Measurements from ENCODE around the gene TPM1. TPM values are rescaled to one million over a fixed set of nuclear protein-coding genes. Genes with fewer than 3 reads are reported as not detected.

TPM1 gene
- total RNA-seq, 1 donor: 2,551 TPM

- no peak for DNase-seq (ENCODE audit: low read depth)
- H3K4me3 ChIP-seq (ENCODE audit: low read depth, low read length): no peak overlapping the region
- no peak for TF ChIP-seq CTCF (IDR thresholded peaks at IDR 0.05; ENCODE audit: insufficient read depth, low read depth, low read length)
Measured at GRCh38 chr15:63040509-63040908, 2.0 kb upstream of the TPM1 start.

- no peak for DNase-seq (ENCODE audit: low read depth)
- H3K4me3 ChIP-seq (ENCODE audit: low read depth, low read length): no peak overlapping the region
- no peak for TF ChIP-seq CTCF (IDR thresholded peaks at IDR 0.05; ENCODE audit: insufficient read depth, low read depth, low read length)
Measured at GRCh38 chr15:63040954-63041353, 1.6 kb upstream of the TPM1 start.

- no peak for TF ChIP-seq CTCF (IDR thresholded peaks at IDR 0.05; ENCODE audit: insufficient read depth, low read depth, low read length)
- no peak for DNase-seq (ENCODE audit: low read depth)
- peak overlapping the region; percentile 82 for H3K4me3 ChIP-seq (ENCODE audit: low read depth, low read length)
Measured at GRCh38 chr15:63041402-63041973, 1.1 kb upstream of the TPM1 start.

- peak overlapping the region; percentile 82 for H3K4me3 ChIP-seq (ENCODE audit: low read depth, low read length)
- peak; percentile 49 for DNase-seq (ENCODE audit: low read depth)
- no peak for TF ChIP-seq CTCF (IDR thresholded peaks at IDR 0.05; ENCODE audit: insufficient read depth, low read depth, low read length)
Measured at GRCh38 chr15:63042877-63043334, 359 bp downstream of the TPM1 start.

GRCh38 chr15:63043335-63044076 lies 959 bp downstream of the TPM1 start:
- no peak for TF ChIP-seq CTCF (IDR thresholded peaks at IDR 0.05; ENCODE audit: insufficient read depth, low read depth, low read length)
- DNase-seq (ENCODE audit: low read depth): peak; percentile 30
- H3K4me3 ChIP-seq (ENCODE audit: low read depth, low read length): peak overlapping the region; percentile 82

- H3K4me3 ChIP-seq (ENCODE audit: low read depth, low read length): peak overlapping the region; percentile 82
- DNase-seq (ENCODE audit: low read depth): no peak
- no peak for TF ChIP-seq CTCF (IDR thresholded peaks at IDR 0.05; ENCODE audit: insufficient read depth, low read depth, low read length)
Measured at GRCh38 chr15:63044077-63044644, 1.6 kb downstream of the TPM1 start.

Data from fibroblast of villous mesenchyme (primary cell).